ENCODE results near the gene OR2AG1. TPM values are rescaled to one million over a fixed set of nuclear protein-coding genes. Genes with fewer than 3 reads are reported as not detected.

OR2AG1 gene
- total RNA-seq, 2 experiments from 2014 or later, result not detected

DNA sequence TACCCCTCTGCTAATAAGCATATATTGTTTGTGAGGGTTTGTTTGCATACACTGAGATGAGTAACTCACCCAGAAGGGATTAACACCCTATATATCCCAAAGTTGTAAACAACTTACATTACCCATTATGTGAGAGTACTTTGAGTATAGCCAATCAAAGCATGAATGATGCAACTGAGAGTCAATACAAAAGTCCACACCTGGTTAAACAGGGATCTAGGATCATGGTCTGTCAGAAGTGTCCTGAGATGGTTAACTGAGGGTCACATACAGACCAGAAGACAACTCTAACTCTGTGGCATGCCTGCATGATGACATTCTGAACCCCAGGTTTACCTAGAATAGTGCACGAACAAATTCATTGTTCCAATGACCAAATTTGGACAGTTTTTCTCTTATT, 45.3 kb downstream of the OR2AG1 start:
- H3K4me1 Mint-ChIP-seq (ENCODE audit: low read depth), result no peaks in the 10 kb centered on the region
- intact Hi-C loops (cut with DNase I, micrococcal nuclease), result no loop called here
- ATAC-seq (ENCODE audit: poor library complexity) (no peak), DNase-seq (no peak)
- TF ChIP-seq, protein P1, sequence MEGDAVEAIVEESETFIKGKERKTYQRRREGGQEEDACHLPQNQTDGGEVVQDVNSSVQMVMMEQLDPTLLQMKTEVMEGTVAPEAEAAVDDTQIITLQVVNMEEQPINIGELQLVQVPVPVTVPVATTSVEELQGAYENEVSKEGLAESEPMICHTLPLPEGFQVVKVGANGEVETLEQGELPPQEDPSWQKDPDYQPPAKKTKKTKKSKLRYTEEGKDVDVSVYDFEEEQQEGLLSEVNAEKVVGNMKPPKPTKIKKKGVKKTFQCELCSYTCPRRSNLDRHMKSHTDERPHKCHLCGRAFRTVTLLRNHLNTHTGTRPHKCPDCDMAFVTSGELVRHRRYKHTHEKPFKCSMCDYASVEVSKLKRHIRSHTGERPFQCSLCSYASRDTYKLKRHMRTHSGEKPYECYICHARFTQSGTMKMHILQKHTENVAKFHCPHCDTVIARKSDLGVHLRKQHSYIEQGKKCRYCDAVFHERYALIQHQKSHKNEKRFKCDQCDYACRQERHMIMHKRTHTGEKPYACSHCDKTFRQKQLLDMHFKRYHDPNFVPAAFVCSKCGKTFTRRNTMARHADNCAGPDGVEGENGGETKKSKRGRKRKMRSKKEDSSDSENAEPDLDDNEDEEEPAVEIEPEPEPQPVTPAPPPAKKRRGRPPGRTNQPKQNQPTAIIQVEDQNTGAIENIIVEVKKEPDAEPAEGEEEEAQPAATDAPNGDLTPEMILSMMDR (IDR thresholded peaks at IDR 0.05), result no peak
- no peak overlapping the region for H3K4me3 Mint-ChIP-seq
- POLR2A ChIA-PET, result no interaction called here
- H3K9me3 Mint-ChIP-seq, result no peaks in the 10 kb centered on the region
- no peak overlapping the region for H3K27ac Mint-ChIP-seq
- no peaks in the 10 kb centered on the region for H3K36me3 Mint-ChIP-seq (ENCODE audit: low read depth)
- peaks cover 9% of the 10 kb centered on the region for H3K27me3 Mint-ChIP-seq
- H3K36me3 ChIP-seq (ENCODE audit: insufficient read depth, low read length), result no peaks in the 10 kb centered on the region
- H3K9me3 ChIP-seq (ENCODE audit: control insufficient read depth in 1 of 2, insufficient read depth in 1 of 2, low read length in 2 of 2), result no peaks in the 10 kb centered on the region
- H3K27me3 ChIP-seq (ENCODE audit: control insufficient read depth in 1 of 2, insufficient read depth in 2 of 2, low read length in 2 of 2), result no peaks in the 10 kb centered on the region
- H3K27ac ChIP-seq (ENCODE audit: low read depth in 1 of 2, low read length in 2 of 2), result no peak overlapping the region
- no peaks in the 10 kb centered on the region for H3K4me1 ChIP-seq (ENCODE audit: insufficient read depth, low read length)
- no peak overlapping the region for H3K4me3 ChIP-seq (ENCODE audit: low read length)
- CTCF ChIA-PET, result no interaction called here

DNA sequence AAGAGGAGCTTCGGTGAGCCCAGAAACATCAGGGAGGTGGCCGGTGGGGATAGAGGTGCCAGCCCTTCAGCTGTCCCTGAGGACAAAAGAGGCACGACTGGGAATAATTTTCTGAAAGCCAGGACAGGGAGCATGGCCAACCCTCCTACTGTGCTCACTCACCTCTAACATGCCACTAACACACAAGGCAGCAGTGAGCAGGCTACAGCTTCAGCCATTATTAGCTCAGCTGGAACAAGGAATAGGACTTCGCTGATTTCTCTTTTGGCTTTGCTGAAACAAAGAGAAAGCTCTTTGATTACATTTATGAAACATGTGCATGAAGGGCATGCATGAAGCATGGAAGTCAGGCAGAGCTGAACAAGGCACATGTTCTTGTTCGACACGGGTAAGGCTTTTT, 50.5 kb downstream of the OR2AG1 start:
- Mint-ChIP-seq H3K27me3 (no peaks in the 10 kb centered on the region), H3K4me3 (no peak overlapping the region), H3K9me3 (no peaks in the 10 kb centered on the region), H3K4me1 (ENCODE audit: low read depth) (no peaks in the 10 kb centered on the region), H3K36me3 (ENCODE audit: low read depth) (no peaks in the 10 kb centered on the region), H3K27ac (no peak overlapping the region)
- Histone ChIP-seq H3K4me3 (ENCODE audit: low read length) (no peak overlapping the region), H3K4me1 (ENCODE audit: insufficient read depth, low read length) (no peaks in the 10 kb centered on the region), H3K36me3 (ENCODE audit: insufficient read depth, low read length) (no peaks in the 10 kb centered on the region), H3K27me3 (ENCODE audit: control insufficient read depth in 1 of 2, insufficient read depth in 2 of 2, low read length in 2 of 2) (no peaks in the 10 kb centered on the region), H3K9me3 (ENCODE audit: control insufficient read depth in 1 of 2, insufficient read depth in 1 of 2, low read length in 2 of 2) (no peaks in the 10 kb centered on the region), H3K27ac (ENCODE audit: low read depth in 1 of 2, low read length in 2 of 2) (no peak overlapping the region)
- ATAC-seq (ENCODE audit: poor library complexity) (no peak), DNase-seq (no peak)
- CTCF ChIA-PET, result no interaction called here
- TF ChIP-seq, protein P1 (IDR thresholded peaks at IDR 0.05), result no peak
- intact Hi-C loops (cut with DNase I, micrococcal nuclease), result no loop called here
- POLR2A ChIA-PET, result no interaction called here

DNA sequence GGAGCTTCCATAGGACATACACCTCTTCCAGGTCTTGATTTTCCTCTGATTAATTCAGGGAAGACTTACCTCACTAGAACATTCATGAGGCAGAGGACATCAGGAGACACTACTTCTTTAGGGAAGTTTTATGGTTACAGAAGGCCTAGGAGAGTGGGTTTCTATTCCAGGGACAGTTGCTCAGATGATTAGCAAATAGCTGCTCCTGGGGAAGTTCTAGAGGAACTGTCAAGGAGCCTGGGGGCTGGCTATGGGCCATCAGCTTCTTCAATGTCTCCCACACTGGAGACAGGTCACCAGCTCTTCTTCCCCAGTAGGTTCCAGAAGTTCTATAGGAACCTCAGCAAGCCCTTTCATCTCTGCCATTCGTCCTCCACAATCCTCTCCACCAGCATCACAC, 51.2 kb downstream of the OR2AG1 start:
- ChIA-PET POLR2A (no interaction called here), CTCF (no interaction called here)
- no peaks in the 10 kb centered on the region for H3K9me3 ChIP-seq (ENCODE audit: control insufficient read depth in 1 of 2, insufficient read depth in 1 of 2, low read length in 2 of 2)
- no peaks in the 10 kb centered on the region for H3K36me3 ChIP-seq (ENCODE audit: insufficient read depth, low read length)
- DNase-seq, result no peak
- intact Hi-C loops (cut with DNase I, micrococcal nuclease), result no loop called here
- Mint-ChIP-seq H3K4me1 (ENCODE audit: low read depth) (no peaks in the 10 kb centered on the region), H3K36me3 (ENCODE audit: low read depth) (no peaks in the 10 kb centered on the region), H3K9me3 (no peaks in the 10 kb centered on the region), H3K27me3 (no peaks in the 10 kb centered on the region), H3K4me3 (no peak overlapping the region), H3K27ac (no peak overlapping the region)
- no peaks in the 10 kb centered on the region for H3K27me3 ChIP-seq (ENCODE audit: control insufficient read depth in 1 of 2, insufficient read depth in 2 of 2, low read length in 2 of 2)
- no peak overlapping the region for H3K27ac ChIP-seq (ENCODE audit: low read depth in 1 of 2, low read length in 2 of 2)
- TF ChIP-seq, protein P1 (IDR thresholded peaks at IDR 0.05), result no peak
- ATAC-seq (ENCODE audit: poor library complexity), result no peak
- no peak overlapping the region for H3K4me3 ChIP-seq (ENCODE audit: low read length)
- no peaks in the 10 kb centered on the region for H3K4me1 ChIP-seq (ENCODE audit: insufficient read depth, low read length)

Other genes starting within 250 kb of the OR2AG1 start
- 10 to 100 TPM; 25.7 to 27.3 TPM for gene RRP8, start 179.4 kb upstream of the OR2AG1 start, total RNA-seq
- 10 to 100 TPM; 19.2 to 21.0 TPM for gene ILK, start 179.2 kb upstream of the OR2AG1 start, total RNA-seq
- gene TAF10, start 170.8 kb upstream of the OR2AG1 start, total RNA-seq, result 100 to 1,000 TPM; 154 to 164 TPM
- gene TPP1, start 163.6 kb upstream of the OR2AG1 start, total RNA-seq, result 10 to 100 TPM; 29.7 to 34.4 TPM
- 1 to 10 TPM; 9.7 TPM for gene DCHS1, start 127.2 kb upstream of the OR2AG1 start, total RNA-seq
- 10 to 100 TPM; 12.3 to 14.2 TPM for gene MRPL17, start 99.7 kb upstream of the OR2AG1 start, total RNA-seq
- under 1 TPM in 1 of 2 experiments, not detected in 1; 0.06 TPM for gene OR2AG2, start 11.0 kb upstream of the OR2AG1 start, total RNA-seq
- not detected for gene OR6A2, start 16.7 kb downstream of the OR2AG1 start, total RNA-seq
- gene OR10A5, start 62.7 kb downstream of the OR2AG1 start, total RNA-seq, result not detected
- gene OR10A2, start 80.0 kb downstream of the OR2AG1 start, total RNA-seq, result not detected
- gene OR10A4, start 93.6 kb downstream of the OR2AG1 start, total RNA-seq, result not detected
- gene OR2D2, start 109.5 kb downstream of the OR2AG1 start, total RNA-seq, result not detected
- not detected for gene OR2D3, start 138.0 kb downstream of the OR2AG1 start, total RNA-seq
- gene ZNF215, start 143.4 kb downstream of the OR2AG1 start, total RNA-seq, result 1 to 10 TPM in 1 of 2 experiments, under 1 TPM in 1; 0.87 to 1.1 TPM
- gene ZNF214, start 237.3 kb downstream of the OR2AG1 start, total RNA-seq, result not detected
- under 1 TPM in 1 of 2 experiments, not detected in 1; 0.05 TPM for gene NLRP14, start 237.5 kb downstream of the OR2AG1 start, total RNA-seq

Data from CD4-positive, alpha-beta T cell (primary cell).